Endothelial cell of umbilical vein (primary cell): ENCODE measurements around the gene TMCO2. TPM values are rescaled to one million over a fixed set of nuclear protein-coding genes. Genes with fewer than 3 reads are reported as not detected.

Experiments
- BruUV-seq: library from RNA; stranded (reverse); fragments of 400-500 nt; replicated peaks from 2 replicates; lab custom pipeline; 2021; lab: Mats Ljungman, UMichigan
- CTCF ChIA-PET: fragments of 300-600, 350-600 bp; sonication (Branson Sonifier 250); formaldehyde crosslinking; loops from one replicate; lab custom pipeline; 2021; ENCODE audit warnings: antibody characterized with exemption, inconsistent platforms; lab: Charles Lee
- POLR2A ChIA-PET: fragments of 300-600, 350-600 bp; sonication (Branson Sonifier 250); formaldehyde crosslinking; loops from one replicate; lab custom pipeline; 2021; ENCODE audit warnings: antibody characterized with exemption, inconsistent platforms; lab: Charles Lee
- DNase-seq: peaks from one replicate; pipeline ENCODE4 v3.0.0-alpha.2; 2011; ENCODE audit warnings: low read depth, low spot score
- FAIRE-seq: peaks from 2 replicates; lab custom pipeline; 2011; peaks lifted over from hg19 to GRCh38; lab: Jason Lieb, UNC
- H2AFZ ChIP-seq: 2 replicates; pipeline ENCODE4 v1.6.0; 2012; ENCODE audit warnings: low read depth, low read length, control low read depth, inconsistent platforms
- H3K27ac ChIP-seq: 2 replicates; pipeline ENCODE4 v1.5.1; 2011; ENCODE audit warnings: low read depth, mild to moderate bottlenecking, control low read depth, low read length, moderate library complexity; ENCODE audit not compliant: insufficient read depth
- H3K27me3 ChIP-seq, 2 experiments: 2 replicates each; pipeline versions ENCODE4 v1.6.0 to v1.6.1; 2011; ENCODE audit warnings: low read length in 2 of 2, mixed read lengths in 1 of 2; ENCODE audit not compliant: control insufficient read depth in 2 of 2, insufficient read depth in 2 of 2
- H3K36me3 ChIP-seq, 2 experiments: 2 replicates in 1 of 2; 3 replicates in 1 of 2; pipeline ENCODE4 v1.5.1; 2011; ENCODE audit warnings: low read length in 2 of 2, mild to moderate bottlenecking in 1 of 2, moderate library complexity in 1 of 2; ENCODE audit not compliant: control insufficient read depth in 2 of 2, insufficient read depth in 2 of 2; ENCODE audit errors: extremely low read depth in 1 of 2
- H3K4me1 ChIP-seq: 3 replicates; pipeline ENCODE4 v1.5.1; 2011; ENCODE audit warnings: mild to moderate bottlenecking, low read length; ENCODE audit not compliant: control insufficient read depth, insufficient read depth; ENCODE audit errors: extremely low read depth
- H3K4me2 ChIP-seq: 2 replicates; pipeline ENCODE4 v1.6.1; 2011; ENCODE audit warnings: low read length, control low read depth, mixed read lengths; ENCODE audit not compliant: insufficient read depth
- H3K4me3 ChIP-seq, 3 experiments: fragments of 200-600 bp in 1 of 3; sonication (generic), shearing (Covaris generic) in 1 of 3; replicated peaks in 1 of 3; 2 replicates each; pipeline ENCODE4 v1.5.1; 2011 to 2016; ENCODE audit warnings: control low read depth in 3 of 3, low read length in 3 of 3, mild to moderate bottlenecking in 2 of 3, inconsistent platforms in 1 of 3, low read depth in 1 of 3, moderate library complexity in 1 of 3; ENCODE audit not compliant: insufficient read depth in 1 of 3
- H3K79me2 ChIP-seq: 2 replicates; pipeline ENCODE4 v1.6.0; 2012; ENCODE audit warnings: low read length, inconsistent platforms; ENCODE audit not compliant: control insufficient read depth, insufficient read depth
- H3K9ac ChIP-seq: replicated peaks from 2 replicates; pipeline ENCODE3; 2011; ENCODE audit warnings: low read length, control low read depth; ENCODE audit not compliant: insufficient read depth; ENCODE audit errors: extremely low read depth
- H3K9me1 ChIP-seq: replicated peaks from 3 replicates; pipeline ENCODE4 v1.6.0; 2011; ENCODE audit warnings: mild to moderate bottlenecking, low read length; ENCODE audit not compliant: control insufficient read depth, insufficient read depth; ENCODE audit errors: extremely low read depth
- H3K9me3 ChIP-seq: replicated peaks from 2 replicates; pipeline ENCODE4 v1.5.1; 2012; ENCODE audit warnings: low read length, inconsistent platforms; ENCODE audit not compliant: control insufficient read depth, insufficient read depth
- H4K20me1 ChIP-seq: replicated peaks from 2 replicates; pipeline ENCODE3; 2011; ENCODE audit warnings: mild to moderate bottlenecking, low read length; ENCODE audit not compliant: control insufficient read depth, insufficient read depth; ENCODE audit errors: extremely low read depth
- EZH2 ChIP-seq: IDR thresholded peaks from 2 replicates; pipeline ENCODE4 v1.6.1; 2012; ENCODE audit warnings: borderline replicate concordance, low read depth, mild to moderate bottlenecking, moderate library complexity, low read length, inconsistent platforms; ENCODE audit not compliant: severe bottlenecking
- FOS ChIP-seq: IDR thresholded peaks from 2 replicates; pipeline ENCODE4 v1.6.1; 2011; ENCODE audit warnings: mild to moderate bottlenecking, low read length, moderate library complexity, borderline replicate concordance; ENCODE audit not compliant: insufficient read depth
- GATA2 ChIP-seq: IDR thresholded peaks from 2 replicates; pipeline ENCODE4 v1.7.0; 2011; ENCODE audit warnings: low read depth, mild to moderate bottlenecking, moderate library complexity, mixed read lengths, low read length; ENCODE audit not compliant: insufficient read length, insufficient read depth
- JUN ChIP-seq: IDR thresholded peaks from 2 replicates; pipeline ENCODE4 v1.6.1; 2011; ENCODE audit warnings: borderline replicate concordance, low read depth; ENCODE audit not compliant: insufficient read length, insufficient read depth
- MYC ChIP-seq: IDR thresholded peaks from one replicate; pipeline ENCODE4 v1.6.1; 2011; ENCODE audit warnings: mild to moderate bottlenecking, low read depth, low read length
- POLR2A ChIP-seq: IDR thresholded peaks from 2 replicates; pipeline ENCODE4 v1.6.1; 2012; ENCODE audit warnings: low read depth, mild to moderate bottlenecking, control low read depth, low read length
- POLR2AphosphoS5 ChIP-seq: IDR thresholded peaks from 2 replicates; pipeline ENCODE4 v1.6.1; 2012; ENCODE audit warnings: low read depth, mild to moderate bottlenecking, control low read depth, low read length, moderate library complexity; ENCODE audit not compliant: insufficient read depth
- dilution Hi-C: fragments of 300-500 bp; cut with MboI; formaldehyde crosslinking; loops from one replicate; pipeline ENCODE4 v1.15.0; 2019; ENCODE audit warnings: low sequenced_read_pairs; ENCODE audit not compliant: extremely low pct_ligation_motif_present
- intact Hi-C: fragments of 100-400 bp; cut with micrococcal nuclease; formaldehyde crosslinking; loops from one replicate; pipeline ENCODE4 v1.10.0; 2022
- polyA plus RNA-seq, 4 experiments: library from polyadenylated mRNA; depleted of rRNA in 3 of 4; stranded (reverse) in 3 of 4; unstranded in 1 of 4; fragments of >200 nt; gene quantifications; 2 replicates each; pipeline versions ENCODE4 v1.2.1 to v1.2.3, GENCODE V29; 2011 to 2012; ENCODE audit warnings: missing spikeins in 1 of 4
- total RNA-seq: library from RNA; stranded (reverse); gene quantifications from 2 replicates; pipeline ENCODE4 v1.2.3, GENCODE V29; 2021
- TF ChIP-seq, protein P1 (sequence below): IDR thresholded peaks from 2 replicates; pipeline ENCODE4 v1.6.1; 2011; ENCODE audit not compliant: insufficient read depth, insufficient read length
- TF ChIP-seq, protein P2 (sequence below), 2 donors: IDR thresholded peaks; 1 replicate in 1 of 2; 2 replicates in 1 of 2; pipeline ENCODE4 v1.5.1; 2011; ENCODE audit warnings: low read length in 2 of 2, mild to moderate bottlenecking in 2 of 2, moderate library complexity in 2 of 2, control low read depth in 1 of 2, inconsistent platforms in 1 of 2, low read depth in 1 of 2; ENCODE audit not compliant: insufficient read depth in 1 of 2; ENCODE audit errors: extremely low read depth in 1 of 2

Gene TMCO2
- total and polyA plus RNA-seq, 2 donors (not counting 3 experiments of a cell fraction or from before 2014, with no cell fraction given), result not detected

DNA sequence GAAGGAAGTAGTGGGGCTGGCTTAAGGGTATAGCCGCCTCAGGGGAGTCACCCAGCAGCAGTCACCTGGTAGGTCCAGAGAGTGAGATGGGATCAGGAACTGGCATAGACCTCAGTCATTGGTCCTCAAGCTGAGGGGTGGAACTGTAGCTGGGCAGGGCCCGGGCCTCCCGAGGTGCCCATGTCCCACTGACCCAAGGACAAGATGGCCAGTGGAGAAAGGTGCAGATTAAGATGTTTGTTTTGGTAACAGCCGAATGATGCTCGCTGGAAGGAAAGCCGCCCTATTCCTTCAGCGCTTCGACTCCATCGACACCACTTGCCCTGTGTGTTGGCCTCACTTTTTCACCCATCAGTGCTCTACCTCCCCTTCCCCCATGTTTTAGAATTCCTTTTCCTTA lies 52.9 kb downstream of the TMCO2 start:
- POLR2A ChIA-PET, result no interaction called here
- dilution Hi-C loops, result no loop called here
- Histone ChIP-seq H2AFZ (no peak overlapping the region), H3K4me2 (no peak overlapping the region), H4K20me1 (no peaks in the 10 kb centered on the region), H3K36me3 (no peaks in the 10 kb centered on the region), H3K4me1 (no peaks in the 10 kb centered on the region), H3K27me3 (peaks cover 0 to 2% of the 10 kb centered on the region in 2 experiments), H3K9ac (no peak overlapping the region), H3K27ac (no peak overlapping the region), H3K4me3 (no peak overlapping the region), H3K9me1 (no peaks in the 10 kb centered on the region), H3K79me2 (no peaks in the 10 kb centered on the region), H3K9me3 (no peaks in the 10 kb centered on the region)
- DNase-seq (no peak), FAIRE-seq (no peak)
- BruUV-seq, result no TSS peak
- CTCF ChIA-PET, result interaction anchor here (1.4 to 1.5 kb wide), 2 partner anchors 38 to 157 kb away, joined by 3 read pairs; no protein-coding TSS in a partner anchor
- TF ChIP-seq JUN (no peak), POLR2A (no peak), POLR2AphosphoS5 (no peak), MYC (no peak), FOS (no peak), EZH2 (no peak), GATA2 (no peak)
- TF ChIP-seq, protein P1, sequence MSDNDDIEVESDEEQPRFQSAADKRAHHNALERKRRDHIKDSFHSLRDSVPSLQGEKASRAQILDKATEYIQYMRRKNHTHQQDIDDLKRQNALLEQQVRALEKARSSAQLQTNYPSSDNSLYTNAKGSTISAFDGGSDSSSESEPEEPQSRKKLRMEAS, result no peak
- TF ChIP-seq, protein P2, sequence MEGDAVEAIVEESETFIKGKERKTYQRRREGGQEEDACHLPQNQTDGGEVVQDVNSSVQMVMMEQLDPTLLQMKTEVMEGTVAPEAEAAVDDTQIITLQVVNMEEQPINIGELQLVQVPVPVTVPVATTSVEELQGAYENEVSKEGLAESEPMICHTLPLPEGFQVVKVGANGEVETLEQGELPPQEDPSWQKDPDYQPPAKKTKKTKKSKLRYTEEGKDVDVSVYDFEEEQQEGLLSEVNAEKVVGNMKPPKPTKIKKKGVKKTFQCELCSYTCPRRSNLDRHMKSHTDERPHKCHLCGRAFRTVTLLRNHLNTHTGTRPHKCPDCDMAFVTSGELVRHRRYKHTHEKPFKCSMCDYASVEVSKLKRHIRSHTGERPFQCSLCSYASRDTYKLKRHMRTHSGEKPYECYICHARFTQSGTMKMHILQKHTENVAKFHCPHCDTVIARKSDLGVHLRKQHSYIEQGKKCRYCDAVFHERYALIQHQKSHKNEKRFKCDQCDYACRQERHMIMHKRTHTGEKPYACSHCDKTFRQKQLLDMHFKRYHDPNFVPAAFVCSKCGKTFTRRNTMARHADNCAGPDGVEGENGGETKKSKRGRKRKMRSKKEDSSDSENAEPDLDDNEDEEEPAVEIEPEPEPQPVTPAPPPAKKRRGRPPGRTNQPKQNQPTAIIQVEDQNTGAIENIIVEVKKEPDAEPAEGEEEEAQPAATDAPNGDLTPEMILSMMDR (IDR thresholded peaks at IDR 0.05; ENCODE audit: extremely low read depth in 1 of 2, insufficient read depth in 1 of 2, low read depth in 1 of 2, low read length in 2 of 2), result no peak
- intact Hi-C loops, result no loop called here
